CD14-positive monocyte (primary cell): ENCODE measurements around the gene NOP16. TPM values are rescaled to one million over a fixed set of nuclear protein-coding genes. Genes with fewer than 3 reads are reported as not detected.

Experiments
- DNase-seq, 3 donors: peaks; one replicate each; pipeline ENCODE4 v3.0.0-alpha.2; 2011 to 2022
- H2AFZ ChIP-seq: 2 replicates; pipeline ENCODE4 v1.6.0; 2012; ENCODE audit warnings: mild to moderate bottlenecking, low read depth, low read length, inconsistent platforms; ENCODE audit not compliant: insufficient read depth, poor library complexity, severe bottlenecking
- H3K27ac ChIP-seq, 2 donors: 1 replicate in 1 of 2; 2 replicates in 1 of 2; pipeline ENCODE4 v1.5.1; 2012 to 2013; ENCODE audit warnings: low read length in 2 of 2, control low read depth in 1 of 2, inconsistent platforms in 1 of 2, low read depth in 1 of 2, mild to moderate bottlenecking in 1 of 2
- H3K27me3 ChIP-seq, 2 donors: one replicate each; pipeline versions ENCODE4 v1.6.0 to v1.6.1; 2011 to 2013; ENCODE audit warnings: low read length in 2 of 2; ENCODE audit not compliant: control insufficient read depth in 2 of 2, insufficient read depth in 2 of 2
- H3K36me3 ChIP-seq, 2 donors: replicated peaks in 1 of 2; 1 replicate in 1 of 2; 2 replicates in 1 of 2; pipeline versions ENCODE4 v1.5.1 to v1.6.1; 2012 to 2013; ENCODE audit warnings: low read length in 2 of 2, control low read depth in 1 of 2, inconsistent platforms in 1 of 2, mild to moderate bottlenecking in 1 of 2; ENCODE audit not compliant: insufficient read depth in 2 of 2, control insufficient read depth in 1 of 2
- H3K4me1 ChIP-seq, 2 donors: 1 replicate in 1 of 2; 2 replicates in 1 of 2; pipeline versions ENCODE4 v1.5.1 to v1.6.1; 2012 to 2013; ENCODE audit warnings: low read length in 2 of 2, control low read depth in 1 of 2, inconsistent platforms in 1 of 2, mild to moderate bottlenecking in 1 of 2, moderate library complexity in 1 of 2; ENCODE audit not compliant: insufficient read depth in 2 of 2, control insufficient read depth in 1 of 2
- H3K4me2 ChIP-seq: replicated peaks from 2 replicates; pipeline ENCODE3; 2012; ENCODE audit warnings: low read length, moderate library complexity, mild to moderate bottlenecking; ENCODE audit not compliant: poor library complexity, severe bottlenecking; ENCODE audit errors: extremely low read depth
- H3K4me3 ChIP-seq, 3 experiments: fragments of 200-600 bp in 1 of 3; sonication (generic) in 1 of 3; replicated peaks in 1 of 3; 1 replicate in 2 of 3; 2 replicates in 1 of 3; pipeline ENCODE4 v1.5.1; 2011 to 2013; ENCODE audit warnings: low read length in 3 of 3, mild to moderate bottlenecking in 3 of 3, control low read depth in 2 of 3, low read depth in 2 of 3, inconsistent platforms in 1 of 3, moderate library complexity in 1 of 3
- H3K79me2 ChIP-seq: 2 replicates; pipeline ENCODE4 v1.6.0; 2012; ENCODE audit warnings: mild to moderate bottlenecking, control low read depth, inconsistent platforms, low read length, moderate library complexity; ENCODE audit not compliant: insufficient read depth
- H3K9ac ChIP-seq: 2 replicates; pipeline ENCODE4 v1.6.0; 2017; ENCODE audit warnings: low read length, mild to moderate bottlenecking; ENCODE audit not compliant: insufficient read depth, poor library complexity, severe bottlenecking
- H3K9me3 ChIP-seq, 2 donors: replicated peaks in 1 of 2; 1 replicate in 1 of 2; 2 replicates in 1 of 2; pipeline versions ENCODE4 v1.5.1 to v1.6.1; 2012 to 2013; ENCODE audit warnings: low read length in 2 of 2, control low read depth in 1 of 2; ENCODE audit not compliant: control insufficient read depth in 1 of 2, insufficient read depth in 1 of 2
- H4K20me1 ChIP-seq: 2 replicates; pipeline ENCODE4 v1.6.0; 2012; ENCODE audit warnings: mild to moderate bottlenecking, low read length, control low read depth, moderate library complexity; ENCODE audit not compliant: insufficient read depth
- H3K27ac Mint-ChIP-seq, 7 donors: one replicate each; pipeline ENCODE4 v1.8.0; 2020; ENCODE audit warnings: mild to moderate bottlenecking in 7 of 7, mixed read lengths in 7 of 7, moderate library complexity in 6 of 7, inconsistent platforms in 2 of 7
- H3K27me3 Mint-ChIP-seq, 3 donors: one replicate each; pipeline ENCODE4 v1.8.0; 2021 to 2022; ENCODE audit warnings: low read depth in 3 of 3, mild to moderate bottlenecking in 3 of 3, mixed read lengths in 3 of 3, moderate library complexity in 3 of 3, inconsistent platforms in 1 of 3
- H3K36me3 Mint-ChIP-seq, 2 donors: one replicate each; pipeline ENCODE4 v1.8.0; 2020; ENCODE audit warnings: mixed read lengths in 2 of 2, inconsistent platforms in 1 of 2, mild to moderate bottlenecking in 1 of 2
- H3K4me1 Mint-ChIP-seq: one replicate; pipeline ENCODE4 v1.8.0; 2020; ENCODE audit warnings: mild to moderate bottlenecking, mixed read lengths
- H3K4me3 Mint-ChIP-seq, 2 donors: one replicate each; pipeline ENCODE4 v1.8.0; 2020; ENCODE audit warnings: mild to moderate bottlenecking in 2 of 2, mixed read lengths in 2 of 2, moderate library complexity in 1 of 2
- H3K9me3 Mint-ChIP-seq, 7 donors: one replicate each; pipeline ENCODE4 v1.8.0; 2020 to 2022; ENCODE audit warnings: mixed read lengths in 7 of 7, mild to moderate bottlenecking in 6 of 7, moderate library complexity in 6 of 7, inconsistent platforms in 2 of 7
- CTCF ChIP-seq: fragments of 200-600 bp; IDR thresholded peaks from one replicate; pipeline ENCODE4 v1.8.0; 2022; ENCODE audit warnings: antibody characterized with exemption, mild to moderate bottlenecking
- WGBS: methylation state at CpG from one replicate; pipeline ENCODE4 v1.1.5; 2013; ENCODE audit warnings: missing lambda C conversion rate; ENCODE audit not compliant: insufficient coverage; 5-methylcytosine and 5-hydroxymethylcytosine counted together
- intact Hi-C, 2 donors: fragments of 100-400 bp; cut with micrococcal nuclease; formaldehyde crosslinking; loops; one replicate each; pipeline versions ENCODE4 v1.15.0 to v1.15.1; 2023
- polyA plus RNA-seq, 3 donors: library from polyadenylated mRNA; depleted of rRNA in 1 of 3; unstranded in 2 of 3; stranded (reverse) in 1 of 3; fragments of 300-500 nt in 2 of 3; fragments of >200 nt in 1 of 3; fragmentation: Illumina TruSeq in 2 of 3; gene quantifications; 1 replicate in 2 of 3; 2 replicates in 1 of 3; pipeline ENCODE4 v1.2.3, GENCODE V29; 2012 to 2021

NOP16 gene
- polyA plus RNA-seq, 3 donors: 17.2 to 23.4 (median 17.6) TPM

GRCh38 chr5:176355400-176356178, 32.8 kb downstream of the NOP16 start:
- Histone ChIP-seq H3K36me3 (peaks cover 52 to 84% of the 10 kb centered on the region in 2 donors), H3K79me2 (peaks cover 21% of the 10 kb centered on the region), H3K4me3 (no peak overlapping the region), H3K27me3 (no peaks in the 10 kb centered on the region), H3K4me1 (peaks cover 2 to 9% of the 10 kb centered on the region in 2 donors), H3K9me3 (no peaks in the 10 kb centered on the region), H3K27ac (no peak overlapping the region), H3K9ac (no peak overlapping the region), H2AFZ (no peak overlapping the region), H4K20me1 (peaks cover 25% of the 10 kb centered on the region), H3K4me2 (no peak overlapping the region)
- peaks cover 50 to 78% of the 10 kb centered on the region in 2 donors for H3K36me3 Mint-ChIP-seq
- no peak overlapping the region for H3K4me3 Mint-ChIP-seq
- WGBS: 95% methylated on average over 15 of the region's 16 CpGs
- no peak for DNase-seq
- H3K9me3 Mint-ChIP-seq: no peaks in the 10 kb centered on the region
- no peaks in the 10 kb centered on the region for H3K27me3 Mint-ChIP-seq
- H3K27ac Mint-ChIP-seq: peak overlapping the region in 1 of 7 donors; percentile 2
- peaks cover 5% of the 10 kb centered on the region for H3K4me1 Mint-ChIP-seq
- TF ChIP-seq CTCF: no peak
- intact Hi-C loops: no loop called here

DNA sequence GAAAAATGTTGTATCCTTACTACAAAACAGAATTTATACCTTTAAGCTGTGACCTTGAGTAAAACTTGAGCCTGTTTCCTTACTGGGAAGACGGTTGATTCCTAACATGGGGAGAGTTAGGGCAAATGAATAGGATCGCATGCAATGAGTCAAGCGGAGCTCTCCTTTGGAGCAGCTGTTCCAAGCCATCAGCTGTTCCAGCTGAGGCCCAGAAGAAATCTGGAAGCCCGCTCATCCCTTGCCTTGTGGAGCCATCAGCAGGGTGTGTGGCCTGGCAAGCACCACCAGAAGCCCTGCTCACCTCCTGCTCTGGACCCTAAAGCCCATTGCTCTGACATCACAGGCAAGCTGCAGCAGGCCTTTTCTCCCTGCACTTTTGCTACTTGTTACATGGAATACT, 34.9 kb downstream of the NOP16 start:
- no peak overlapping the region for H3K27ac Mint-ChIP-seq
- Histone ChIP-seq H4K20me1 (peaks cover 25% of the 10 kb centered on the region), H3K9ac (no peak overlapping the region), H3K27ac (no peak overlapping the region), H3K4me3 (no peak overlapping the region), H3K79me2 (peaks cover 15% of the 10 kb centered on the region), H3K36me3 (peaks cover 71 to 100% of the 10 kb centered on the region in 2 donors), H3K27me3 (no peaks in the 10 kb centered on the region), H3K4me2 (no peak overlapping the region), H2AFZ (no peak overlapping the region), H3K4me1 (no peaks in the 10 kb centered on the region), H3K9me3 (no peaks in the 10 kb centered on the region)
- no peak for TF ChIP-seq CTCF
- intact Hi-C loops: no loop called here
- no peaks in the 10 kb centered on the region for H3K9me3 Mint-ChIP-seq
- H3K4me1 Mint-ChIP-seq: no peaks in the 10 kb centered on the region
- no peak for DNase-seq
- no peaks in the 10 kb centered on the region for H3K27me3 Mint-ChIP-seq
- WGBS: 98% methylated on average over 4 of the region's 4 CpGs
- H3K4me3 Mint-ChIP-seq: no peak overlapping the region
- peaks cover 69 to 96% of the 10 kb centered on the region in 2 donors for H3K36me3 Mint-ChIP-seq
